A673 (cell line): ENCODE data around the gene RIPOR2.

Experiments used
- EZH2 ChIP-seq: fragments of 200-600 bp; sonication (generic); IDR thresholded peaks from 2 replicates; pipeline ENCODE4 v1.6.1; 2017; ENCODE audit warnings: borderline replicate concordance, low read depth, mild to moderate bottlenecking, mixed read lengths, antibody characterized with exemption, low read length; ENCODE audit not compliant: poor library complexity, severe bottlenecking
- TF ChIP-seq, protein P1 (sequence below): fragments of 300-800, 200-600 bp; sonication (generic); conservative IDR thresholded peaks from 2 replicates; pipeline ENCODE4 v1.5.1; 2017; ENCODE audit warnings: low read depth, mild to moderate bottlenecking, antibody characterized with exemption, low read length, moderate library complexity, mixed read lengths

DNA sequence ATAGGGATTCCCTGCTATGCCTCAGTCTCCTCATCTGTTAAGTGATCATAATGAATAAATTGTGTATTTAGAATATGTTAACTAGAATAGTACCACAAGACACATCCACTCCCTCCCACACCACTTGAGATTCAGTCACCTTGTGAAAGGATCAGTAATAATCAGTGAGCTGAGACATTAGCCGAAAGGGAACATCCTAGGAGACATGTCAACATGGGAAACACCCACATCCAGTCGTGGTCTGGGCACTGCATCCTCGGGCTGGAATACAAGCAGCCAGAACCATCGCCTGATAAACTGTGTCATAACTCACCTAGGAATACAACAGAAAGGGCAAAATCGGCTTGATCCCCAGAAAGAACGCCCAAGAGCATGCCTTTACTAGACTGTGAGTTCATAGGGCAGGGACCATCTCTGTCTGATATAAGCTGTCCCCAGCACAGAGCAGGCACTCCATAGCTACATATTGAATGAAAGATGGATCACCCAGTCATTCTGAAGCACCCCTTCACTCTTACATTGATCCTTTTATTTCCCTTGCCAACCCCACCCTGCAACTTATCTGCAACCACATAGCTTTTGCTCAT is 23.9 kb downstream of the RIPOR2 start:
- TF ChIP-seq, protein P1, sequence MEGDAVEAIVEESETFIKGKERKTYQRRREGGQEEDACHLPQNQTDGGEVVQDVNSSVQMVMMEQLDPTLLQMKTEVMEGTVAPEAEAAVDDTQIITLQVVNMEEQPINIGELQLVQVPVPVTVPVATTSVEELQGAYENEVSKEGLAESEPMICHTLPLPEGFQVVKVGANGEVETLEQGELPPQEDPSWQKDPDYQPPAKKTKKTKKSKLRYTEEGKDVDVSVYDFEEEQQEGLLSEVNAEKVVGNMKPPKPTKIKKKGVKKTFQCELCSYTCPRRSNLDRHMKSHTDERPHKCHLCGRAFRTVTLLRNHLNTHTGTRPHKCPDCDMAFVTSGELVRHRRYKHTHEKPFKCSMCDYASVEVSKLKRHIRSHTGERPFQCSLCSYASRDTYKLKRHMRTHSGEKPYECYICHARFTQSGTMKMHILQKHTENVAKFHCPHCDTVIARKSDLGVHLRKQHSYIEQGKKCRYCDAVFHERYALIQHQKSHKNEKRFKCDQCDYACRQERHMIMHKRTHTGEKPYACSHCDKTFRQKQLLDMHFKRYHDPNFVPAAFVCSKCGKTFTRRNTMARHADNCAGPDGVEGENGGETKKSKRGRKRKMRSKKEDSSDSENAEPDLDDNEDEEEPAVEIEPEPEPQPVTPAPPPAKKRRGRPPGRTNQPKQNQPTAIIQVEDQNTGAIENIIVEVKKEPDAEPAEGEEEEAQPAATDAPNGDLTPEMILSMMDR: no peak
- no peak for TF ChIP-seq EZH2
